Hair follicle dermal papilla cell (primary cell): ENCODE measurements around the gene RASSF4. TPM values are rescaled to one million over a fixed set of nuclear protein-coding genes. Genes with fewer than 3 reads are reported as not detected.

Source experiments
- total RNA-seq: library from RNA; depleted of rRNA; stranded (reverse); fragments of >200 nt; gene quantifications from 2 replicates; pipeline ENCODE4 v1.2.3, GENCODE V29; 2012

Gene RASSF4, protein sequence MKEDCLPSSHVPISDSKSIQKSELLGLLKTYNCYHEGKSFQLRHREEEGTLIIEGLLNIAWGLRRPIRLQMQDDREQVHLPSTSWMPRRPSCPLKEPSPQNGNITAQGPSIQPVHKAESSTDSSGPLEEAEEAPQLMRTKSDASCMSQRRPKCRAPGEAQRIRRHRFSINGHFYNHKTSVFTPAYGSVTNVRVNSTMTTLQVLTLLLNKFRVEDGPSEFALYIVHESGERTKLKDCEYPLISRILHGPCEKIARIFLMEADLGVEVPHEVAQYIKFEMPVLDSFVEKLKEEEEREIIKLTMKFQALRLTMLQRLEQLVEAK
- 6.4 and 7.8 TPM in 2 replicates for total RNA-seq

DNA sequence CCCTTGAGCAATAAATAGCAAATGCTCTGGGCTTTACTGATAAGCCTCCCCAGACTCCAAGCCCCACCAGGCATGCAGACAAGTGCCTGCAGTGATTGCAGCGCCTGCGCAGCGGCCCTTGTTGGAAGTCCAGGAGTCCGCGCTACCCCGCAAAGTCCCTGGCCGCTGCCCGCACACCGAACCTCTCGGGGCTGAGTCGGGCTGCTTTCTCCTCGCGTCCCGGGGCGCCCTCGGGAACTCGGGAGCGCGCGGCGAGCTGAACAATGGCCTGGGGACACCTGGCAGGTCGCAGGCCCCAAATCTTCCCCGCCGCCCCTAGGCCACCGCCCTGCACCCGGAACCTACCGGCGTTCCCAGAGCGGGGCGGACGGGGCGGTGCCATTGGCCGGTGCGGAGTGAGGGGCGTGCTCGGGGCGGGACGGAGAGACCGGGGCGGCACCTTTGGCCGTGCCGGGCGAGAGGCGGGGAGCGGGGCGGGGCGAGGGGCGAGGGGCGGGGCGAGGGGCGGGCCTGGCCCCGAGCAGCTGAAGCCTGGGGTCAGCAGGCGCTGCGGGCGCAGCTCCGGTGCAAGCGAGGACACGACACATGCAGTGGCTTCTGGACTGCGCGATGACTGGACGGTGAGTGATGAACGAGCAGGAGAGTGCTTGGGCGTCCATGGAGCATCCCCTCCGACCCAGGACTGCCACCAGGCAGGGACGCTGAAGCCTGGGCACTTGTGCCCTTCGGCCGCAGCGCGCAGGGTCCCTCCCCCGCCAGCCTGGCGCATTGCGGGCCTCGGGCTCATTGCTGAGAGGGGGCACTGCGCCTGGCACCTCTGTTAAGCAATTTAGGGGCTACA, at the start of gene RASSF4:
TSS of gene RASSF4 (plus strand) at position 556 of the 841 bp plus-strand sequence. CDS start 10,401 bp downstream, outside the sequence.

DNA sequence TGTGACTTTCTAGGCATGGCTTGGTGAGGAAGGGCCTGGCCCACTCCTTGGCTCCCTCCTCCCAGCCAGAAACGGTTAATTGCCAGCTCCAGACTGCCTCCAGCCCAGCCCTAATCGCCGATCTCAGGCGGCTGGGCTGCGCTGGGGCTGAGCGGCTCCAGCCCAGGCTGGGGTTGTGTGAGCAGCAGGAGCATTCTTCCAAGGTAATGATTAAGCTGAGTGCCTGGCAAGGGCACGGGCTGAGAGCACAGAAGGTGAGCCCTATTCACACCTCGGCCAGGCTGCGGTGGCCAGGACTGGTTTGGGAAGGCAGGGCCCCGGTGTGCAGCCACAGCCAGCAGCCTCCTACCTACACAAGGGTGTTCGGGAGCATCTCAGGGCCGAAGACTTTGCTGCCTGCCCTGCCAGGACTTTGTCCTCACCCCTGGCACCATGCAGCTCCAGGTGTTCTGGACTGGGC, 48.5 kb upstream of the RASSF4 start, which contains the start of gene TMEM72:
TSS of gene TMEM72 (plus strand) at position 257 of the 460 bp plus-strand sequence. CDS start at position 433, 176 bp downstream.

DNA sequence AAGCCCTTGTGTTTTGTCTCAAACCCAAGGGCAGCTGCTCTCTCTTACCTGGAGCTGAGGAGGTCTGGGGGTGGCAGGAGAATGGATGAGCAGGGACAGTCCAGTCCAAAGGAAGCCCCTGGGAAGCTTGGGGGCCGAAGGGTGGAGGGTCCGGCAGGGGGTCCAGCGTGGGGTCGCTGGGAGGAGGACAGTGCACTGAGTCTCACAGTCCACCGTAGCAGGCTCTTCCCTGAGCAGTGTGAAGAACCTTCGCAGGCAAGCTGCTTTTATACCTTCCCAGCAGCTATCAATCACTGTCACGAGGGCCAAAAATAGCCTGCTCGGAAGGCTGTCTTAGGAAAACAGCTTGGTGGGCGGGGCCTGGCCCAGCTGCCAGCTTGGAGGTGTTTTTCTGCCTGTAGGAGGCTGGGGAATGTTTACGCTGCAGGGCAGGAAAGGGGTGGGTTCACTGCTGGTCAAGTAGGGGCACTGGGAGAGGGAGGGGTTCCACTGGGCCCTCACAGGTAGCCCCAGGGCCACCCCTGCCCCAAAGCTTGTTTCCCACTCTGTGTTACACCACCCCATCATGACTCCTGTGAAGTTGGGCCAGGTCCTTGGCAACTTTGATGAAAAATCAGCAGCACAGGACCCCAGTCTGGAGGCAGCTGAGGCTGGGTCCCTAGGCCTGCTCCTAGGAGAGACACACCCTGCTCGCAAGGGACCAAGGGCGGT, 19.1 kb downstream of the RASSF4 start, which contains the start of gene DEPP1:
TSS of gene DEPP1 (minus strand) at position 240 of the 711 bp plus-strand sequence. CDS start 779 bp downstream, outside the sequence.

DNA sequence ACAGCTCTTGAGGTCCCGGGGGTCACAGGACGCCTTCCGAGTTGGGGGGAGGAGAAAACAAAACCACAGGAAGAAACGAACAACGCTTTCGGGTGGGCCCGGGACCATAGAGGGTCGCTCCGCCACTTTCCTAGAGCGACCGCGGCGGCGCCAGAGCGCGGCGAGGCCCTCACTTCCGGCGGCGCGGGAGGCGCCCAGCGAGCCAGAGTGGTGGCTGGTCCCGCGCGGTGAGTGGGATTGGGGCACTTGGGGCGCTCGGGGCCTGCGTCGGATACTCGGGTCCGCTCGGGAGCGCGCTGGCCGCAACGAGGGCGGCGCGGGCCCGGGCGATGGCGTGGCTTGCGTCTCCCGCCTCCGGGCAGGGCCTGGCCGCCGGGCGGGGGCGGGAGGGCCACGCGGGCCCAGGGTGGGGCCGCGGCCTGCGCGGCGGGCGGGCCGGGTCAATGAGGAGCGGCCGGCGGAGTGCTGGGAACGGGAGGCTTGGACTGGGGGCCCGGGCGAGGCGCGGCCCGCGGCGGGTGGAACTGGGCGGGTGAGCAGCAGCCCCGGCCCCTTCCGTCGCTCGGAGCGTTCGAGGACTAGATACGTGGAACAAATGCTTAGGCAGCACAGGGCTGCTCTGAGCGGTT, 41.3 kb downstream of the RASSF4 start, which contains the start of gene ZNF22:
TSS of gene ZNF22 (plus strand) at position 172 of the 629 bp plus-strand sequence. CDS start 2,446 bp downstream, outside the sequence.

Other genes starting within 250 kb of the RASSF4 start
- not detected in 2 replicates for gene TMEM72, start 48.5 kb upstream of the RASSF4 start, total RNA-seq
- gene DEPP1, start 19.0 kb downstream of the RASSF4 start, total RNA-seq, result 24.9 and 35.7 TPM in 2 replicates
- gene ZNF22, start 41.1 kb downstream of the RASSF4 start, total RNA-seq, result 20.6 and 26.8 TPM in 2 replicates